HG03039 (cell line): Measurements from ENCODE around the gene BATF2.
"Not testable (repeated sequence)": the region's sequence is repeated elsewhere in the genome, so short reads cannot be mapped to it uniquely, and the experiment has no call there.

Experiments
- ATAC-seq: cut with Tn5 transposase; IDR thresholded peaks from one replicate; pipeline ENCODE4 v1.9.1; 2021; ENCODE audit warnings: mild to moderate bottlenecking, moderate library complexity; ENCODE audit not compliant: unreplicated experiment

The BATF2 gene, protein sequence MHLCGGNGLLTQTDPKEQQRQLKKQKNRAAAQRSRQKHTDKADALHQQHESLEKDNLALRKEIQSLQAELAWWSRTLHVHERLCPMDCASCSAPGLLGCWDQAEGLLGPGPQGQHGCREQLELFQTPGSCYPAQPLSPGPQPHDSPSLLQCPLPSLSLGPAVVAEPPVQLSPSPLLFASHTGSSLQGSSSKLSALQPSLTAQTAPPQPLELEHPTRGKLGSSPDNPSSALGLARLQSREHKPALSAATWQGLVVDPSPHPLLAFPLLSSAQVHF

DNA sequence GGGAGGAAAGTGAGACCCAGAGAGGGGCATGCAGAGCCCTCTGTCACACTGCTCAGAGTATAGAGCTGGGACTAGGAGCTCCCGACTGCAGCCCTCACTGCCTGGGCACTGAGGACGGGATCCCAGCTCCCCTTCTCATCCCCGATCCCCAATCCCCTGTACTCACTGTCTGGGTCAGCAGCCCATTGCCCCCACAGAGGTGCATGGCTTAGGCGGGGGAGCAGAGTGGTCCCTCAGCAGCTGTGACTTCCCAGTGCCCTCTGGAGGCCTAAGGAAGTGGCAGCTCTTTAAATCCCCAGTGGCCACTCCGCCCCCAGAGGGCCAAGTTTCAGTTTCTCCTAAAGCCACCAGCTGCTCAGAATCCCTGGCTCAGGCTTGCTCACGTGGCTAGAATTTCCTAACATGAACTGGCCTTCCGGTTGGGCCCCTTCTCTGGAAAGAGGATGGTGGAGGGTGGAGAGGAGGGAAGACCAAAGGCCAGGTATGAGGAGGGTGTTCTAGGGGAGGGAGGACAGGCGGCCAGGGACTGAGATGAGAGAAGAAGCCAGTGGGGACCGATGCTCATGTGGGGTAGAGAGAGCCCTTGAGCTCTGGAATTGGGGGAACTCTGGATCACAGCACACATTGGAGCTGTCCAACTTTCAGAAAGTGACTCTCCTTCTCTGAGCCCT, at the start of gene BATF2:
Gene BATF2, minus strand, starts transcription at position 262 of the 671 bp plus-strand sequence. Its CDS starts 57 bp downstream, at position 205.
- ATAC-seq: no peak

DNA sequence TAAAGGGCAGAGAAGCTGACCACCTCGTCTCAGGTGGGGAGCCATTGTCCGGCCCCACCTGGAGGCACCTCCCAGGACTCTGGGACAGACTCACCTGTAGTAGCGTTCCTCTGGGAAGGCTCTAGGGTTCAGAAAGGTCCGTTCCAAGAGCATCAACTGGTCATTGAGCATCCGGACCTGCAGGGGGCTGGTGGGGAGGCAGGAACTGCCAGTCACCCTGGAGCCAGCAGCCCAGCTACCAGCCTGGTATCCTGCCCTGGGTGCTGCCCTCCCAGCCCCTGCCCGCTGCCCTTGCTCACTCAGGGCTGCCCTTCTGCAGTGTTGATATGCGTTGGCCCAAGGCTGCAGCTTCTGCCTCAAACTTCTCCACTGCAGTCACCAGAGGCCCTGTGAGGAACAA, 49.0 kb upstream of the BATF2 start:
- no peak for ATAC-seq

DNA sequence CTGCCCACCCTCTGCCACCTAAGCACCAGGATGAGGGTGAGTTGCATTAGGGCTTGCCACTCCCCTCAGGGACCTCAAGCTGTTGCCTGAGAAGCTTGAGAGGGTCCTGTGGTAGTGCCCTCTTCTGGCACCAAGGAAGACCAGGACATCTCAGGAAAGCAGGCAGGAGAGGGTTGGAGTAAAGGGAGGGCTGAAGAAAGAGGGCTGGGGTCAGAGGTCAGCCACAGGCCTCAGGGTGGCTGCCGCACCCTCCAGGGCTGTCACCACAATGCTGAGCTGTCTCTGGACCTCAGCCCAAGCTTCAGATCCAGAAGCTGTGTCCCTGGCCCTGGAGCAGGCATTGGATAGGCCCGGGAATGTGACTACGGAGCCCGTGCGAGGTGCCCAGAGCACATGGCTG, 48.3 kb upstream of the BATF2 start:
- no peak for ATAC-seq

DNA sequence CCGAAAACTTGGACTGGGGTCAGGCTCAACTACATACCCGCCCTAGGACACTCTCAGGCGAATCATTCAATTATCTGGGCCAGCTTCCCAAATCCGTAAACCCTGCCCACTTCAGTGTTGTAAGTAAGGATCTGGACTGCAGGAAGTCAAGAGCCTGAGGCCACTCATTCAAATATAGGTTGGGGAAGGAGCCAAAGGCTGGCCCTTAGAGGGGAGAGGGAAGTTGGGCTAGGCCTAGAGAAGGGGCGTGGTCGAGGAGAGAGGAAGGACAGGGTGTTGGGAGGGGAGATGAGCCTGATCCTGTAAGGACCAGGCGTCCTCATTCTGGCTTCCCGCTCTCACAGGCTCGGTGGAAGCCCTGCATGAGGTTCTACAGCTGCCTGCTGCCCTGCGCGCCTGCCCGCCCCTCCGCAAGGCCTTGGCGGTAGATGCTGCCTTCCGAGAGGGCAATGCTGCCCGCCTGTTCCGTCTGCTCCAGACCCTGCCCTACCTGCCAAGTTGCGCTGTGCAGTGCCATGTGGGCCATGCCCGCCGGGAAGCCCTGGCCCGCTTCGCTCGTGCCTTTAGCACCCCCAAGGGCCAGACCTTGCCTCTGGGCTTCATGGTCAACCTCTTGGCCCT, 47.2 kb upstream of the BATF2 start:
- no peak for ATAC-seq

DNA sequence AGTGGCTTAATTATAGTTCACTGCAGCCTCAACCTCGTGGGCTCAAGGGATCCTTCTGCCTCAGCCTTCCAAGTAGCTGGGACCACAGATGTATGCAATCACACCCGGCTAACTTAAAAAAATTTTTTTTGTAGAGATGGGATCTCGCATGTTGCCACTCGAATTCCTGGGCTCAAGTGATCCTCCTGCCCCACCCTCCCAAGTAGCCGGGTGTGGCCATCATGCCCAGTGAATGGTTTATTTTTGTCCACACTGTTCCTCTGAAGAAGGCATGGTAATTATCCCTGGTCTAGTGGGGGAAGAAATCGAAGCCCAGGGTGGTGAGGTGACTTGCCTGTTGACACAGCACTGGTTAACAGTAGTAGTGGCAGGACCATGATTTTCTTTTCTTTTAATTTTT, 46.1 kb upstream of the BATF2 start:
- no peak for ATAC-seq

DNA sequence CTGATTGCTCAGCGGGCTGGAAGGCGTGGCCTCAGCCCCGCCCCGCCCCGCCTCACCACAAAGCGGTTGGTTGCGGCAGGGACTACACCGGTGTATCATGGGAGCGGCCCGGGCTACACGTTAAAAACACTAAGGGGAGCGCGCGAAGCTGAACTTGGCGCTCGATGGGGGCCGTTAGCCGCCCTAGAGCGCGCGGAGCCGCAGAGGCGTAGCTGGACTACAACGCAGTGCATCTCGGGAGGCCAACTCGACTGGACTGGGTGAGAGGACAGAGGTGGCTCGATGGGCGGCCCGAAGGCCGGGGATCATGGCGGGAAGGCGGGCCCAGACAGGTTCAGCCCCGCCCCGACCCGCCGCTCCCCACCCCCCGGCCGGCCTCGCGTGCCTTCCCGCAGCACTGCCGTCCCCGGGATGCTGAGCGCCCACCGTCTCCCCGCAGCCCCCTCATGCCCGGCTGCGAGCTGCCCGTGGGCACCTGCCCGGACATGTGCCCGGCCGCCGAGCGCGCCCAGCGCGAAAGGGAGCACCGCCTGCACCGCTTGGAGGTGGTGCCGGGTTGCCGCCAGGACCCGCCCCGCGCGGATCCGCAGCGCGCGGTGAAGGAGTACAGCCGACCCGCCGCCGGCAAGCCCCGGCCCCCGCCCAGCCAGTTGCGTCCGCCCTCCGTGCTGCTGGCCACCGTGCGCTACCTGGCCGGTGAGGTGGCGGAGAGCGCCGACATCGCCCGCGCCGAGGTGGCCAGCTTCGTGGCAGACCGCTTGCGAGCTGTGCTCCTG, 44.3 kb upstream of the BATF2 start, which contains the start of gene SAC3D1:
Gene SAC3D1, plus strand, starts transcription at position 364 of the 776 bp plus-strand sequence. Its CDS starts 83 bp downstream, at position 447.
- ATAC-seq: peak; percentile 77

DNA sequence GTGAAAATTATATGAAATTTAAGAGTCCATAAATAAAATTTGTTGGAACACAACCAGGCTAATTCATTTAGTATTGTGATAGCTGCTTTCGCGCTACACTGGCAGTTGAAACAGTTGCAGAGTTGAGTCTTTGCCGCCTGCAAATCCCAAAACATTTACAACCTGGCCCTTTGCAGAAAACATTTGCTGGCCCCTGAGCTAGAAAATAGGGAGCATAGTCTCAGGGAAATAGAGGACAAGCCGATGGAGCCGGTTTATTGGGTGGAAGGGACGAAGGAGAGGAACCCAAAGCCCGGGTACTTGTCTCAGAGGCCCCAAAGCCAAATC, 43.7 kb upstream of the BATF2 start:
- no peak for ATAC-seq

DNA sequence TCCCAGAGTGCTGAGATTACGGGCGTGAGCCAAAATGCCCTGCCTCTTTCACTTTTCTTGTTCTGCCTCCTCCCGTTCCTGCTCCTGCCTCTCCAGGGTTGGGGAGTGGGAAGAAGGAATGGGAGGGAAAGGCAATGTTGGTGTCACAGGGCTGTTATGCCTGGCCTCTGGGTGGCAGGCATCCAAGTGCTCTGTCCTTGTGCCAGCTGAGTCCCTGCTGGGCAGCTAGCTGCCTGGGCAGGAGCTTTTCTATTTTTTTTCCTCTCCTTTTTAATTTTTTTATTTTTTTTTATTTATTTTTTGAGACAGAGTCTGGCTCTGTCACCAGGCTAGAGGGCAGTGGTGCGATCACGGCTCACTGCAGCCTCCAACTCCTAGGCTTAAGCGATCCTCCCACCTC, 40.2 kb upstream of the BATF2 start:
- ATAC-seq: no peak

DNA sequence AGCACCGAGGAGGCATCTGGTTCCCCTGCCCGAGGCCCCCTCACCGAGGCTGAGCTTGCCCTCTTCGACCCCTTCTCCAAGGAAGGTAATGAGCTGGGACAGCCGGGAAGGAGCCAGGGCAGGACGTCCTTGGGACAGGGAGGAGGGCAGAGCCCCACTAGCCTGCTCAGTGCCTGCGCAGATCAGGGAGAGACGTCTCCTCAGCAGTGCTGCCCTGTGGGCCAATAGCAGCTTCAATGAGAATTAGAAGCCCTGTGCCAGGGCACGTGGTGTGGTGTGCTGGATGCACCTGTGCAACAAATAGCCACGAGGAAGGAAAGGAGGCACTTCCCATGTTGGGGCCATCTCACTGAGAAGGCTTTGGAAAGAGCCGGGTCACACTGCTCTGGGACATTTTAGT, 38.8 kb upstream of the BATF2 start:
- no peak for ATAC-seq

DNA sequence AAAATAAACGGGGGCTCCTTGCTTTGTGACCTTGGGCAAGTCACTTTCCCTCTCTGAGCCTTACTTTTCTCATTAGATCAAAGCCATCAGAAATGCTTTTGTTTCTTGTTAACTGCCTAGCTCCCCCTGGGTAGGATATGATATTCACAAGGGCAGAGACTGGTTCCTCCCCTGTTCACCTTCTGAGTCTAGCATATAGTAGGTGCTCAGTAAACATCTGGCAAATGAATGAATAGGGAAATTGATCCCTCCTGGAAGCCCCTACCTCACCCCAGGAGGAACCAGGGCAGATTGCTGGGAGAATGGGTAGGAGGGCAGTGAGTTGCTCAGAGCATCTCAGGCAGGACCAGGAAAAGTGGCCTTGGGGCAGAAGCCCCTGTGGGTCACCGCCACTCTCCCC, 37.7 kb upstream of the BATF2 start:
- no peak for ATAC-seq

DNA sequence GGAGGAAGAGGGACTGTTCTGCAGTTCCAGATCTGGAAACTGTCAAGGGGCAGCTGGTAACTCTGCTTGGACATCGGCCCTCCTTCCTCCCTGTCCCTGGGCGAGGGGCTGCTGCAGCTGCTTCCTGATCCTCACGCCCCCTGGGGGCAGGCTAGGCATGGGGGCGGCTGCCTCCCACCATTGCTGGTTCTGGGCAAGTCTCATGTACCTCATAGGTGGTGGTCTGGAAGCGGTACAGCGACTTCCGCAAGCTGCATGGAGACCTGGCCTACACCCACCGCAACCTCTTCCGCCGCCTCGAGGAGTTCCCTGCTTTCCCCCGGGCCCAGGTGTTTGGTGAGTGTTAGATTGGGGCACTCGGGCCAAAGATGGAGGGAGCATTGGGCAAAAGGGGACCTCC, 35.4 kb upstream of the BATF2 start:
- no peak for ATAC-seq

DNA sequence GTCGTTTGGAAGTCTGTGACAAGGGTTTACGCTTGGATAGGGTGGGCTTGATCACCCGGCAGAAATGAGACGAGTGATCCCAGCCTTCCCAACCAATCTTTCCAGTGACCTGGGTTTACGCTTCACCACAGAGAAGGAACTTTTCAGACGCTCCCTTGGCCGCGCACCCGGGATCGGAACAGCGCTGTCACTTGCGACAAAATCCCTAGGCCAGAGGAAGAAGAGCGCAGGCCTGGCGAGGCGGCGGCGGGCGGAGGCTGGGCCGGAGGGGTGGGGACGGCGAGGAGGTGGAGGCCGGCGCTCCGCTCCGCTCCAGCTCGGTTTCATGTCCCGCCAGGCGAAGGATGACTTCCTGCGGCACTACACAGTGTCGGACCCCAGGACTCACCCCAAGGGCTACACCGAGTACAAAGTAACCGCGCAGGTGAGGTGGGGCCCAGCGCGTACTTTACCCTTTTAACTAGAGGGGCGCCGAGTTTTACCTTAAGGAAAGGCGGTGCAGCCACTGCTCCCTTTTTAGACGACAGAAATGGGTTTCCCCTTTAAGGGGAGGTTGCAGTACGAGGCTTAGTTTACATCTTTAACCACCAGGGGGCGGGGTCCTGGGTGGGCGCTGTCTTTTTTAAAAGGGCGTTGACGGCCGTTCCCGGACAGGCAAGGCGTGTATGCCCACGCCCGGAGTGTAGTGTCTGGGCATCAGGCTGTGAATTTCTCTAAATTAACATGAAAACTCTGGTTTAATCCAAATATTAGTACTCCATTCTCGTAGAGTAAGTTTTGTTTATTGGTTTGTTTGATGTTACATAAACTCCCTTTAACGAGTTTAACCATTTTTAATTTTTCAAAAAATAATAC, 30.7 kb upstream of the BATF2 start, which contains the start of gene SNX15:
Gene SNX15, plus strand, starts transcription at position 227 of the 855 bp plus-strand sequence. Its CDS starts 99 bp downstream, at position 326.
- ATAC-seq: peak; percentile 67

DNA sequence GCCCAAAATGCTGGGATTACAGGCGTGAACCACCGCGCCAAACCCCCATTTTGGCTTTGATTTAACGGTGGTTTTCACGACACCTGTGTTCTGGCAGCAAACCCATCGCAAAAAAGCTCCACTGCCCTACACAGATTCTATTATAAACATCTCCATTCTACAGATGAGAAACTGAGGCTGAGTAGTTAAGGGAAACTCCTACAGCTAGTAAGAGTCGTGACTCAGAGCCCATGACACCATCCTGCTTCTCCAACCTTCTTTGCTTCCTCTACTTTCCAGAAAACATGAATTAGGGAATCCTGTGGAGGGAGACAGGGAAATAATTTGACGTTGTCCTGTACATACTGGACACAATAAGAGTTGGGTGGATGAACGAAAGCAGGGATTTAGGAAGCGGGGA, 30.0 kb upstream of the BATF2 start:
- ATAC-seq: no peak

DNA sequence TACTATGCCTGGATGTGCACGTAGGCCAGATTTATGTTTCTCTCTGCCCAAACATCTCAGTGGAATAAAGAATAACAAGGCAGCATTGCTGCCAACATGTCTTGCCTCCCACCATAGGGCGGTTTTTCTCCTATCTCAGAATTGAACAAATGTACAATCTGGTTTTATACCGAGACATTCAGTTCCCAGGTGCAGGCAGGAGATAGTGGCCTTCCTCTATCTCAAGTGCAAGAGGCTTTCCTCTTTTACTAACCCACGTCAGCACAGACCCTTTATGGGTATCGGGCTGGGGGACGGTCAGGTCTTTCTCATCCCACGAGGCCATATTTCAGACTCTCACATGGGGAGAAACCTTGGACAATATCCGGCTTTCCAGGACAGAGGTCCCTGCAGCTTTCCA, 26.7 kb upstream of the BATF2 start:
- not testable (repeated sequence) for ATAC-seq

DNA sequence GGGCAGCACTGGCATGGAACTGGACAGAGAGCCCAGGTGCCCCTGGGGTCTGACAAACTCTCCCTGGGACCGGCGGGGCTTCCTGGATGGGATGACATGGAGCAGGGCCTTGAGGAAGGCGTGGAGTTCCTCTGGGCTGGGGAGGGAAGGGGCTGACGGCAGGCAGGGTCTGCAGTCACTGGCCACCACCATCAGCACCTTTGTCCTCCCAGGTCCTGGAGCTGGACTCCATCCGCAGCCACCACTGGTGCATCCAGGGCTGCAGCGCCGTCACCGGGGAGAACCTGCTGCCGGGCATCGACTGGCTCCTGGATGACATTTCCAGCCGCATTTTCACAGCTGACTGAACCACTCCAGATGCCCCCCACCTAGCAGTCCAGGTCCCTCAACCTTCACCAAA, 24.7 kb upstream of the BATF2 start:
- no peak for ATAC-seq

DNA sequence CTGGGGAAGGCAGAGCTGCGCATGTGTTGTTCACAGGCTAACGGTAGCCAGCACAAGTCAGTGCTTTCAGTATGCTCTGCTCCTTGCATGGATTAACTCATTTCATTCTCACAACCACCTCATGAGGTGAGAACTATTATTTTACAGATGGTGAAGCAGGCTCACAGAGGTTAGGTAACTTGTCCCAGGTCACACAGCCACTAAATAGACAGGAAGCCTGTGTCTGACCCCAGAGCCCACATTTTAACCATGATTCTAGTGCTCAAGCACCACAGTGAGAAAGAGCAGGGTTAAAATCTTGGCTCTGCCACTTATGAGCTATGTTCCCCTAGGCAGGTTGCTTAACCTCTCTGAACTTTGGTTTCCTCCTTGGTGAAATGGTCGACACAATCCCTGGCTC, 24.2 kb upstream of the BATF2 start:
- no peak for ATAC-seq

DNA sequence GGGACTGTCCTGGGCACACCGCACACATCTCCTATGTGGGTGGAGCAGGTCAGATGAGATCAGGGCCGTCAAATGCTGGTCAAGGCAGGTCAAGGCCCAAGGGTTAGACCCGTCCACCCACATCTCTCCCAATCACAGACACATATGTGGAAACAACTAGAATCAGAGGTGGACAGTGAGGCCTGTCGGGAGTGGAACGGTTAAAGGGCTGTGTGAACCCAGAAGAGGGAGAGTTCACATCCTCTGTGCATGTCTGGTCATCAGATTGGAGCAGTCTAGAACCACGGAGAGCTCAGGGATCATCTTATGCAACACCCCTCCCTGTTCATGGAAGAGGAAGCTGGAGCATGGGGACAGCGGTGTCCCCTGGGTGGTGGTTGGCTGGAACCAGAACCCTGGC, 23.1 kb upstream of the BATF2 start:
- ATAC-seq: no peak

DNA sequence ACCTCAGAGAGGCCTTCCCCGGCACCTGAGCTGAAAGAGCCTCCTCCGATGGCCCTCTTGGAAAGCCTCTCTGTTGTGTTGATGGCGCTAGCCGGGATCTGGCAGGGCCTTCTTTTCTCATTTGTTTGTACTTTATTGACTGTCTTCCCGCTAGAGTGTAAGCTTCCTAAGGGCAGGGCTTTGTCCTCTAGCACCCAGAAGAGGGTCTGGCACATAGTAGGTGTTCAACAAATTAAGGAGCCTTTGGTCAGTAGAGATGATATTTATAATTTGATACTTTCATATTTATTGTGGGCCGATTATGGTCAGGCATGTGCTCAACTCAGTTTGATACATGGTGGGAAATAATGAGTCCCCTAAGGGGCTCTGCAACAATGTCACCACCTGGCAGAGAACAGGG, 21.2 kb upstream of the BATF2 start:
- no peak for ATAC-seq

DNA sequence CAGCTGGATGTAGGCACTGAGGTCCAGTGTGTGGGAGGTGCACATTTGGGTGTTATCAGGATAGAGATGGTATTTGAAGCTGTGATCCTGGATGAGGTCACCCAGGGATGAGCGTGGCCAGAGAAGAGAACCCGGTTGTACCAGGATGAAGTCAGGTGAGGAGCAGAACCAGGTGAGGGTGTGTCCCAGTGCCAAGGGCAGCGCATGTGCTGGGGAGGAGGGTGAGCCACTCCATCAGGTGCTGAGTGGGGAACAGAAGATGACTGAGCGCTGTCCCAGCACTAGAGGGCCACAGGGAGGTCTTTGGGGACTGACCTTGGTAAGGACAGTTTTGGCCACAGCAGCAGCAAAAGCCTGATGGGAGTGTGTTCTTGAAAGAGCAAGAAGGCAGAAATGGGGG, 19.9 kb upstream of the BATF2 start:
- no peak for ATAC-seq

DNA sequence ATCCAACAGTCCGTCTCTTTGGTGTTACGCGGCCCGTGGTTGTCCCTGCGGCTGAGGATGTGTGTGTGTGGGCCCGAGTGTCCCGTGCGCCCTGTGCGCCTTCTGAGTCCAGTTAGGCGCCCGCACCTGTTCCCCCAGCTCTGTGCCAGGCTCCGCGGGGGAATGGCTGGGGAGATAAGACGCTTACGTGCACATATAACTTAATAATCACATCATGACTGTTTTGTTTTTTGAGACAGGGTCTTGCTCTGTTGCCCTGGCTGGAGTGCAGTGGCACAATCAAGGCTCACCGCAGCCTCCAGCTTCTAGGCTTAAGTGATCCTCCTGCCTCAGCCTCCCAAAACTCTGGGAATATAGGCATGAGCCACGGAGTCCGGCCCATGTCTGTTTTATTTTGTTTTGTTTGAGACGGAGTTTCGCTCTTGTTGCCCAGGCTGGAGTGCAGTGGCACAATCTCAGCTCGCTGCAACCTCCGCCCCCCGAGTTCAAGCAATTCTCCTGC, 18.0 kb upstream of the BATF2 start:
- no peak for ATAC-seq
